K562 (cell line): ENCODE measurements around the gene HEMGN. TPM values are rescaled to one million over a fixed set of nuclear protein-coding genes. Genes with fewer than 3 reads are reported as not detected.

Experiments
- BCLAF1 ChIP-seq, 2 experiments: fragments of 450-650 bp in 1 of 2; IDR thresholded peaks; 2 replicates each; pipeline ENCODE4 v1.6.1; 2011 to 2017; ENCODE audit warnings: low read depth in 2 of 2, antibody characterized with exemption in 1 of 2, borderline replicate concordance in 1 of 2, low read length in 1 of 2, mild to moderate bottlenecking in 1 of 2, mixed read lengths in 1 of 2; ENCODE audit not compliant: control insufficient read depth in 1 of 2
- CBFB ChIP-seq: sonication (generic); formaldehyde crosslinking; IDR thresholded peaks from 2 replicates; pipeline ENCODE4 v1.4.0; 2020; ENCODE audit warnings: mild to moderate bottlenecking, missing genetic modification reagents
- CREB1 ChIP-seq, 2 experiments: sonication (generic) in 1 of 2; formaldehyde crosslinking in 1 of 2; IDR thresholded peaks; 2 replicates each; pipeline versions ENCODE4 v1.6.1 to v1.8.0; 2012 to 2022; ENCODE audit warnings: inconsistent platforms in 1 of 2, mild to moderate bottlenecking in 1 of 2, missing genetic modification reagents in 1 of 2, moderate library complexity in 1 of 2
- CREM ChIP-seq: IDR thresholded peaks from 2 replicates; pipeline ENCODE4 v1.6.1; 2014; ENCODE audit warnings: antibody characterized with exemption, low read depth
- CSDE1 ChIP-seq, 2 experiments: fragments of 450-650 bp; IDR thresholded peaks; 2 replicates each; pipeline ENCODE4 v1.6.1; 2016; ENCODE audit warnings: mild to moderate bottlenecking in 1 of 2
- CTBP1 ChIP-seq: fragments of 450-650 bp; IDR thresholded peaks from 2 replicates; pipeline ENCODE4 v1.6.1; 2016; ENCODE audit warnings: borderline replicate concordance
- ELK1 ChIP-seq: sonication (generic); formaldehyde crosslinking; IDR thresholded peaks from 2 replicates; pipeline ENCODE4 v1.8.1; 2022; ENCODE audit warnings: missing genetic modification reagents
- FUS ChIP-seq: fragments of 200-400 bp; formaldehyde crosslinking; optimal IDR thresholded peaks from 2 replicates; pipeline ENCODE3; 2017; ENCODE audit warnings: low read depth, low read length
- JUND ChIP-seq, 2 experiments: IDR thresholded peaks; 2 replicates in 1 of 2; 3 replicates in 1 of 2; pipeline ENCODE4 v1.6.1; 2011; ENCODE audit warnings: borderline replicate concordance in 2 of 2, low read depth in 2 of 2, low read length in 2 of 2, improper control_type of control experiment in 1 of 2, missing biosample characterization in 1 of 2, missing genetic modification characterization in 1 of 2, missing genetic modification reagents in 1 of 2
- KAT2B ChIP-seq: IDR thresholded peaks from one replicate; pipeline ENCODE4 v1.6.1; 2012; ENCODE audit warnings: low read depth, mild to moderate bottlenecking, control low read depth, inconsistent platforms, low read length, moderate library complexity
- MAFK ChIP-seq: IDR thresholded peaks from 2 replicates; pipeline ENCODE4 v1.6.1; 2011; ENCODE audit warnings: low read length, improper control_type of control experiment
- NFRKB ChIP-seq: fragments of 450-650 bp; IDR thresholded peaks from 2 replicates; pipeline ENCODE4 v1.6.1; 2016; ENCODE audit warnings: low read depth
- POLR2AphosphoS2 ChIP-seq: IDR thresholded peaks from 2 replicates; pipeline ENCODE4 v1.6.1; 2012; ENCODE audit warnings: low read length, improper control_type of control experiment
- RBM25 ChIP-seq: fragments of 200-400 bp; formaldehyde crosslinking; IDR thresholded peaks from 2 replicates; pipeline ENCODE4 v1.6.1; 2018; ENCODE audit warnings: low read length, low read depth, moderate library complexity; ENCODE audit not compliant: severe bottlenecking
- SMAD1 ChIP-seq: fragments of 150-350 bp; IDR thresholded peaks from 2 replicates; pipeline ENCODE4 v1.6.1; 2014; ENCODE audit warnings: low read length, low read depth; ENCODE audit not compliant: partially characterized antibody
- SMAD4 ChIP-seq: fragments of 250-450 bp; sonication (Bioruptor Pico); conservative IDR thresholded peaks from 2 replicates; pipeline ENCODE4 v1.8.0; 2021; ENCODE audit warnings: inconsistent platforms, mild to moderate bottlenecking, moderate library complexity
- SRSF3 ChIP-seq: fragments of 200-400 bp; formaldehyde crosslinking; IDR thresholded peaks from 2 replicates; pipeline ENCODE4 v1.6.1; 2016; ENCODE audit warnings: mild to moderate bottlenecking, low read length, moderate library complexity; ENCODE audit not compliant: insufficient read depth
- STAG1 ChIP-seq: sonication (generic); formaldehyde crosslinking; IDR thresholded peaks from 2 replicates; pipeline ENCODE4 v1.5.0; 2020; ENCODE audit warnings: missing genetic modification reagents, borderline replicate concordance
- ZNF12 ChIP-seq: sonication (generic); formaldehyde crosslinking; IDR thresholded peaks from 2 replicates; pipeline ENCODE4 v1.4.0; 2020; ENCODE audit warnings: mild to moderate bottlenecking, missing genetic modification reagents
- ZNF124 ChIP-seq: sonication (generic); formaldehyde crosslinking; IDR thresholded peaks from 2 replicates; pipeline ENCODE4 v1.8.1; 2022; ENCODE audit warnings: missing genetic modification reagents
- ZNF644 ChIP-seq: fragments of 200-800 bp; sonication (Bioruptor generic); IDR thresholded peaks from 2 replicates; pipeline ENCODE4 v1.6.1; 2016; ENCODE audit warnings: low read depth, missing genetic modification characterization, missing compliant biosample characterization
- polyA plus RNA-seq, 8 experiments: library from polyadenylated mRNA; depleted of rRNA in 4 of 8; stranded (reverse) in 5 of 8; unstranded in 3 of 8; fragments of >200 nt; fragmentation: Nextera tagmentation in 2 of 8; fragmentation: Illumina TruSeq in 1 of 8; extraction: Ambion mirVana in 2 of 8; extraction: Trizol in 1 of 8; gene quantifications; 2 replicates each; pipeline versions ENCODE4 v1.2.1 to v1.2.3, GENCODE V29; 2011 to 2014; ENCODE audit warnings: inconsistent platforms in 1 of 8, missing spikeins in 1 of 8
- total RNA-seq, 7 experiments: library from RNA; depleted of rRNA in 6 of 7; stranded (reverse); fragments of >200 nt in 6 of 7; fragmentation: Illumina TruSeq in 2 of 7; extraction: Trizol in 2 of 7; gene quantifications; 2 replicates each; pipeline versions ENCODE4 v1.2.1 to v1.2.3, GENCODE V29; 2011 to 2021; ENCODE audit warnings: low replicate concordance in 1 of 7
- TF ChIP-seq, protein P1 (sequence below): sonication (generic); formaldehyde crosslinking; IDR thresholded peaks from 2 replicates; pipeline ENCODE4 v1.8.1; 2023; ENCODE audit warnings: mild to moderate bottlenecking, missing genetic modification reagents, moderate library complexity

The HEMGN gene
- total and polyA plus RNA-seq, 9 of the 15 experiments (the other 6 are each of a cell fraction or from before 2014, with no cell fraction given): 56.3 to 258 (median 137) TPM

DNA sequence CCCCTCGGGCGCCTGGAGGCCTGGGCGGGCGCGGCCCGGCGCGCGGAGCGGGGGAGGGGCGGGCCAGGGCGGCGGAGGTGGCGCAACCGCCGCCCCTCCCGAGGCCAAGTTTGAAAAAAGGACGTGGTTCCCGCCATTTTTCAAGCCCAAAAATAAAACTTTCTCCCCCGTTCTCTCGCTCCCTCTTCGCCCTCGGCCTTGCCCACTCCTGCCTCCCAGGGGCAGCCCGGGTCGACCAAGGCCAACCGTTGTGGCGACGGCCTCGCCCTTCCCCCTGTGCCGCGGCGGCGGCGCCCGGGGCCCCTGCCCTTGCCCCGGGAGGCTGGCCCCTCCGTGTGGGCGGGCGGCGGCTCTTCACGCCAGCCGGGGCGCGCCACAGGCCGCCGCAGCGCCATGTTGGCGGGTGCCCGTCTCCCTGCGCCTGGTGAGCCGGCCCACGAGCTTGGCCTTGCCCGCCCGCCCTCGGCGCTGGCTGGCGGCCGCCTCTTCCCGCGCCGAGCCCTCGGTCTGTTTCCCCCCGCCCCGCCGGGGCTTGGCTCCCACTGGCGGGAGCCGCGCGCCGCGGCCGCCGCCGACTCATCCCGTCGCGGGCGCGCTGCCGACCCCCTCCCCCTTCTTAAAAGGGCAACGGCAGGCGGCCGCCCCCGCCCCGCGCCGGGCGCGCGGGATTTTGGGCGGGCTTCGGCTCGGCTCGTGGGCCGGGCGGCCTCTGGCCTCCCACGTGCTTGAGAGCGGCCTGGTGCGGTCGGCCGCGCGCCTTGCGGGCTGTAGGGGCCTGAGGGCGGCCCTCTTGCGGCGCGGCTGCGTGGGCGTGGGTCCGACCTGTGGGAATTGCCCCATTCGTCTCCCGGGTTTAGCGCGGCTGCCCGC, 46.5 kb upstream of the HEMGN start (continued):
- TF ChIP-seq CREB1 (IDR thresholded peaks at IDR 0.05) (peak; percentile 13; the same call in 1 of the 2 replicates), CREB1 (CRISPR knock-in tag; IDR thresholded peaks at IDR 0.05) (peak; percentile 47; the same call in 1 of the 2 replicates), SMAD4 (CRISPR knock-in tag) (peak; percentile 92), SRSF3 (no peak), ZNF12 (peak; percentile 80; the same call in 1 of the 2 replicates), MAFK (no peak), ZNF644 (tag) (peak; percentile 86), KAT2B (no peak), JUND (IDR thresholded peaks at IDR 0.05; ENCODE audit: borderline replicate concordance, low read depth, low read length) (peak; percentile 40), JUND (tag; IDR thresholded peaks at IDR 0.05; ENCODE audit: borderline replicate concordance, low read depth, low read length) (no peak), STAG1 (CRISPR knock-in tag) (no peak), RBM25 (peak; percentile 58), POLR2AphosphoS2 (0 out of 2 replicates have a peak, but pooled peaks have one; percentile 85), FUS (peak; percentile 62), ZNF124 (CRISPR knock-in tag) (peak; percentile 73; the same call in 1 of the 2 replicates), ELK1 (CRISPR knock-in tag) (no peak), NFRKB (peak; percentile 26), CBFB (CRISPR knock-in tag) (no peak), CTBP1 (peak; percentile 35), BCLAF1 (IDR thresholded peaks at IDR 0.05; ENCODE audit: borderline replicate concordance in 1 of 2, control insufficient read depth in 1 of 2, low read depth in 2 of 2, low read length in 1 of 2) (peak in 1 of 2 experiments; percentile 59; a peak in 1 of 4 replicates), CREM (peak; percentile 11; the same call in 1 of the 2 replicates), SMAD1 (peak; percentile 56), CSDE1 (IDR thresholded peaks at IDR 0.05) (no peak)
- TF ChIP-seq, protein P1, sequence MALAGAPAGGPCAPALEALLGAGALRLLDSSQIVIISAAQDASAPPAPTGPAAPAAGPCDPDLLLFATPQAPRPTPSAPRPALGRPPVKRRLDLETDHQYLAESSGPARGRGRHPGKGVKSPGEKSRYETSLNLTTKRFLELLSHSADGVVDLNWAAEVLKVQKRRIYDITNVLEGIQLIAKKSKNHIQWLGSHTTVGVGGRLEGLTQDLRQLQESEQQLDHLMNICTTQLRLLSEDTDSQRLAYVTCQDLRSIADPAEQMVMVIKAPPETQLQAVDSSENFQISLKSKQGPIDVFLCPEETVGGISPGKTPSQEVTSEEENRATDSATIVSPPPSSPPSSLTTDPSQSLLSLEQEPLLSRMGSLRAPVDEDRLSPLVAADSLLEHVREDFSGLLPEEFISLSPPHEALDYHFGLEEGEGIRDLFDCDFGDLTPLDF (CRISPR knock-in tag): peak; percentile 96
